Peyer's patch (tissue), 4 donors: ENCODE results near the gene POU6F2.

Source experiments
- CTCF ChIP-seq, 6 experiments: fragments of 450-650 bp in 4 of 6; fragments of 200-600 bp in 2 of 6; sonication (generic) in 1 of 6; IDR thresholded peaks; one replicate each; pipeline ENCODE4 v1.5.1; 2017 to 2019; ENCODE audit warnings: antibody characterized with exemption in 6 of 6, mild to moderate bottlenecking in 3 of 6, moderate library complexity in 1 of 6
- POLR2A ChIP-seq, 2 donors: fragments of 450-650 bp; IDR thresholded peaks; one replicate each; pipeline ENCODE4 v1.5.1; 2017; ENCODE audit warnings: antibody characterized with exemption in 2 of 2, mild to moderate bottlenecking in 2 of 2, moderate library complexity in 2 of 2

- TF ChIP-seq CTCF (IDR thresholded peaks at IDR 0.05) (no peak), POLR2A (IDR thresholded peaks at IDR 0.05) (no peak)
Observed at GRCh38 chr7:39054731-39055130, 77.0 kb downstream of the POU6F2 start.
